ENCODE results near the gene RUVBL2. TPM values are rescaled to one million over a fixed set of nuclear protein-coding genes. Genes with fewer than 3 reads are reported as not detected.
"Not testable (repeated sequence)": the region's sequence is repeated elsewhere in the genome, so short reads cannot be mapped to it uniquely, and the experiment has no call there.

RUVBL2 gene
- total RNA-seq, 1 donor from 2014 or later = 125 TPM

DNA sequence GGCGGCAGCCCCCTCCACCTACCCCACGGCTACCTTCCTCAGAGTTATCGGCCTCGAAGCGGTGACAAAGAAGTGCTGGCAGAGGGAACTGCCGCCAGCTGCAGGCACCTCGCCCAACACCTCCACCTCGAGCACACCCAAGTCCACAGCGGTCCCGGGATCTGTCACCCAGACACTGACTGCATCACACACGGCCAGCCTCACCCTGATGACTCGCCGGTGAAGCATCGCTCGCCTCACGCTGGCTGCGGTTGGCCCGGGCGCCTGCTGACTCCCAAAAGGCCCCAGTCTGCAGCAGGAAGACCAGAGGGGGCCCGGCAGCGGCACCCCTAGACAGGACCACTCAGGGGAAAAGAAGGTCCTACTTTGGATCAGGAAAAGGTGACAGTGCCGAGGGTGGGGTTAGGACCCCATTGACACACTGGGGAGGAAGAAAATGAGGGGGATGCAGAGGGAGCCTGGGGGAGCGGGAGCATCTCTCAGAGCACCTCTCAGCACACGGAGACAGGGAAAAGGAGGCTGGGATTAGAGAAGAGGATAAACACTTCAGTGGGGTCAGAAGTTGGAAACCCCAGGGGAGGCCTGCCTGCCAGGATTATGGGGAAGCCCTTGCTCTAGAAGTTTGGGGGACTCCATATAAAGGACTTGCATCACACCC lies 56.8 kb downstream of the RUVBL2 start:
- H3K36me3 Mint-ChIP-seq (ENCODE audit: low read depth); H3K27me3 Mint-ChIP-seq (ENCODE audit: low read depth); DNase-seq (ENCODE audit: low read depth, low spot score); H3K4me1 Mint-ChIP-seq; H3K27ac Mint-ChIP-seq (ENCODE audit: unreplicated experiment); H3K9me3 Mint-ChIP-seq; H3K4me3 Mint-ChIP-seq: not testable (repeated sequence)

- DNase-seq (ENCODE audit: low read depth, low spot score) = peak; percentile 53
- Mint-ChIP-seq H3K4me1 (peaks cover 10% of the 10 kb centered on the region), H3K36me3 (ENCODE audit: low read depth) (no peaks in the 10 kb centered on the region), H3K4me3 (peak overlapping the region; percentile 38), H3K27me3 (ENCODE audit: low read depth) (peaks cover 64% of the 10 kb centered on the region), H3K27ac (ENCODE audit: unreplicated experiment) (no peak overlapping the region), H3K9me3 (no peaks in the 10 kb centered on the region)
- TF ChIP-seq CTCF (conservative IDR thresholded peaks at IDR 0.05) = peak; percentile 51
Observed at GRCh38 chr19:49056101-49056901, 62.6 kb downstream of the RUVBL2 start.

DNA sequence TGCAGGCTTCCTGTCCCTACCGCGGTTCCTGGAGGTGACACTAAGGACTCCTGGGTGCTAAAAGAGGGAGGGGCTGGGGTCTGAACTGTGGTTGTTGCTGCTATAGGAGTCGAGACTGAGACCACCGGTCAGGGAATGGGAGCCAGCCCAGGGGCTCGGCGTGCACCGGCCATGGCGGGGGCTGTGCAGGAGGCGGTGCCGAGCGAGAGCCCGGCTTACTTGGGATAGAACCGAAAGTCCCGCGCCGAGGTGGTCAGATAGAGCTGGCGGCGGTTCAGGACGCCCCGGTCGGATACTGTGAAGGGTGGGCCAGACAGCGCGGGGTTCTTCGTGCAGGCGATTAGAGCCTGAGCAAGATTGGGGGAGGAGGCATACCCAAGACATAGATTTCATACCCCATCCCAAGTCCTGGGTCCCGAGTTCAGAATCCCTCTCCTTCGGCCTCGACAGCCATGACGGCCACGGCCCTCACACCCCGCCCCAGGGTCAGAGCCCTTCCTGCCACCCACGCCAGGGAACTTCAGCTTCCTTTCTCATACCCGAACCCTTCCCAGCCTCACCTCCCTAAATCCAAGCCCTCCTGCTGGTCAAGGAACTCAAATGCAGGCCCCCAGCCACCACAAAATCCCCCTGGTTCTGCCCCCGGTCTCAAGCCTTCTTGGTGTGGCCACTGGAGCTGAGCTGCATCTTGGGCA lies 63.4 kb downstream of the RUVBL2 start:
- Mint-ChIP-seq H3K27me3 (ENCODE audit: low read depth) (peaks cover 64% of the 10 kb centered on the region), H3K4me3 (peak overlapping the region; percentile 79)
- not testable (repeated sequence) for H3K36me3 Mint-ChIP-seq (ENCODE audit: low read depth); H3K27ac Mint-ChIP-seq (ENCODE audit: unreplicated experiment); H3K9me3 Mint-ChIP-seq; DNase-seq (ENCODE audit: low read depth, low spot score); H3K4me1 Mint-ChIP-seq

DNA sequence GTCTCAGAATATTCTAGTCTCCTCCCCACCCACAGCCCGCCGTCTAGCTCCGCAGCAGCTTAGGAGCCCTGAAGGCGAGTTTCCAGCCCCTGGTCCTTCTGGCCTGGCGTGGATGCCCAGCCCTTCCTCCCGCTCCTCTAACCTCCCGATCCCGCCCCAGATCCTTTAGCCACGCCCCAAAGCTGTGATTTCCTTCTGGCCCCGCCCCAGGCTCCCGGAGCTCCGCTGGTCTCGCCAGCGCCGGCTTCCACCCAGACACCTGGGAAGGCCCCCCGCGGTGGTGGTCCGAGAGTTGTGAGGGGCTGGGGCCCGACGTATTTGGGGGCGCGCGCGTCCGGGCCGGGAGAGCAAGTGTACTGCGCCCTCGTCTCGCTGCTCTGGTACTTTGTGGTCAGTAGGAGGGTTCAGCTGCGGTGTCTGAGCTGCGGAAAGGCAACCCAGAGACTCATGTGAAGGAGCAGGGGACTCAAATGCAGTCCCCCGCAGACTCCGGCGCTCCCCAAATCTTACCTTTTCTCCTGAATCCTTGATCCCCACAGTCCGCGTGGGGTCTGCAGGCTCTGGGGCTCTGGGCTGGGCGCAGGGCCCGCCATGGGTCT lies 64.0 kb downstream of the RUVBL2 start, which contains the start of gene CGB7:
CGB7 (minus strand) TSS at position 114 of the 599 bp plus-strand sequence. CDS start 2,374 bp downstream, outside the sequence.
- DNase-seq (ENCODE audit: low read depth, low spot score) = peak; percentile 68
- no peak for TF ChIP-seq CTCF (conservative IDR thresholded peaks at IDR 0.05)
- Mint-ChIP-seq H3K36me3 (ENCODE audit: low read depth) (no peaks in the 10 kb centered on the region), H3K27ac (ENCODE audit: unreplicated experiment) (no peak within 1 kb of the TSS), H3K9me3 (no peaks in the 10 kb centered on the region), H3K4me3 (peak within 1 kb of the TSS; percentile 79), H3K27me3 (ENCODE audit: low read depth) (peaks cover 64% of the 10 kb centered on the region), H3K4me1 (peaks cover 10% of the 10 kb centered on the region)

GRCh38 chr19:49058562-49058961 lies 64.9 kb downstream of the RUVBL2 start:
- no peak for DNase-seq (ENCODE audit: low read depth, low spot score)
- no peak overlapping the region for H3K27ac Mint-ChIP-seq (ENCODE audit: unreplicated experiment)
- H3K4me1 Mint-ChIP-seq = peaks cover 10% of the 10 kb centered on the region
- no peak overlapping the region for H3K4me3 Mint-ChIP-seq
- no peaks in the 10 kb centered on the region for H3K36me3 Mint-ChIP-seq (ENCODE audit: low read depth)
- H3K27me3 Mint-ChIP-seq (ENCODE audit: low read depth) = peaks cover 71% of the 10 kb centered on the region
- H3K9me3 Mint-ChIP-seq = no peaks in the 10 kb centered on the region
- TF ChIP-seq CTCF (conservative IDR thresholded peaks at IDR 0.05) = no peak

- Mint-ChIP-seq H3K9me3 (no peaks in the 10 kb centered on the region), H3K27me3 (ENCODE audit: low read depth) (peaks cover 76% of the 10 kb centered on the region), H3K27ac (ENCODE audit: unreplicated experiment) (no peak overlapping the region), H3K4me3 (peak overlapping the region; percentile 4), H3K4me1 (peaks cover 10% of the 10 kb centered on the region), H3K36me3 (ENCODE audit: low read depth) (no peaks in the 10 kb centered on the region)
- TF ChIP-seq CTCF (conservative IDR thresholded peaks at IDR 0.05) = no peak
- DNase-seq (ENCODE audit: low read depth, low spot score) = no peak
Observed at GRCh38 chr19:49059053-49059452, 65.4 kb downstream of the RUVBL2 start.
